OCI-LY7 (cell line): ENCODE measurements around the gene SCAF1. TPM values are rescaled to one million over a fixed set of nuclear protein-coding genes. Genes with fewer than 3 reads are reported as not detected.

Experiments used
- BruUV-seq: library from RNA; stranded (reverse); fragments of 400-500 nt; replicated peaks from 2 replicates; lab custom pipeline; 2021; lab: Mats Ljungman, UMichigan
- CTCF ChIA-PET: fragments of 300-600 bp; sonication (Branson Sonifier 250); formaldehyde crosslinking; loops from one replicate; lab custom pipeline; 2022; ENCODE audit warnings: antibody characterized with exemption; ENCODE audit not compliant: unreplicated experiment; lab: Charles Lee
- POLR2A ChIA-PET: fragments of 300-600 bp; sonication (Branson Sonifier 250); formaldehyde crosslinking; loops from one replicate; lab custom pipeline; 2022; ENCODE audit warnings: antibody characterized with exemption; lab: Charles Lee
- DNase-seq: peaks from one replicate; pipeline ENCODE4 v3.0.0-alpha.2; 2015; ENCODE audit warnings: low spot score
- H2AFZ ChIP-seq: fragments of 200-600 bp; sonication (generic), shearing (Covaris generic); 2 replicates; pipeline ENCODE4 v1.6.1; 2014; ENCODE audit warnings: mild to moderate bottlenecking, antibody characterized with exemption, low read length, moderate library complexity
- H3K27ac ChIP-seq: fragments of 200-600 bp; sonication (generic); 2 replicates; pipeline ENCODE4 v1.5.1; 2014; ENCODE audit warnings: mixed run types, low read depth, mild to moderate bottlenecking, moderate library complexity, low read length, inconsistent platforms; ENCODE audit not compliant: poor library complexity, severe bottlenecking
- H3K36me3 ChIP-seq: fragments of 200-600 bp; sonication (generic); 2 replicates; pipeline ENCODE4 v1.6.1; 2014; ENCODE audit warnings: mild to moderate bottlenecking, antibody characterized with exemption, low read length, moderate library complexity, mixed read lengths; ENCODE audit not compliant: insufficient read depth
- H3K4me1 ChIP-seq: fragments of 200-600 bp; sonication (generic); 2 replicates; pipeline ENCODE4 v1.5.1; 2014; ENCODE audit warnings: mild to moderate bottlenecking, low read length; ENCODE audit not compliant: insufficient read depth, poor library complexity, severe bottlenecking
- H3K4me2 ChIP-seq: fragments of 200-600 bp; sonication (generic); 2 replicates; pipeline ENCODE4 v1.6.1; 2014; ENCODE audit warnings: mild to moderate bottlenecking, low read length
- H3K4me3 ChIP-seq: fragments of 200-600 bp; sonication (generic); 2 replicates; pipeline ENCODE4 v1.5.1; 2014; ENCODE audit warnings: mild to moderate bottlenecking, low read depth, low read length; ENCODE audit not compliant: poor library complexity, severe bottlenecking
- H3K79me2 ChIP-seq: fragments of 200-600 bp; sonication (generic); 2 replicates; pipeline ENCODE4 v1.6.1; 2016; ENCODE audit warnings: low read depth, mild to moderate bottlenecking, low read length, moderate library complexity, mixed read lengths; ENCODE audit not compliant: insufficient read depth
- H3K9me2 ChIP-seq: fragments of 200-600 bp; sonication (generic); 2 replicates; pipeline ENCODE4 v1.6.1; 2016; ENCODE audit warnings: mild to moderate bottlenecking, low read length, mixed read lengths; ENCODE audit not compliant: insufficient read depth
- H3K9me3 ChIP-seq: fragments of 200-600 bp; sonication (generic); 2 replicates; pipeline ENCODE4 v1.6.1; 2014; ENCODE audit warnings: mild to moderate bottlenecking, mixed run types, low read length, mixed read lengths
- H4K20me1 ChIP-seq: fragments of 200-600 bp; sonication (generic); 2 replicates; pipeline ENCODE4 v1.6.1; 2014; ENCODE audit warnings: mild to moderate bottlenecking, antibody characterized with exemption, low read length, moderate library complexity, mixed read lengths; ENCODE audit not compliant: insufficient read depth
- EZH2phosphoT487 ChIP-seq: fragments of 200-600 bp; sonication (generic); IDR thresholded peaks from 2 replicates; pipeline ENCODE4 v1.6.1; 2018; ENCODE audit warnings: low read depth, borderline replicate concordance, mild to moderate bottlenecking, mixed run types, antibody characterized with exemption, low read length, moderate library complexity, mixed read lengths
- intact Hi-C: fragments of 100-400 bp; cut with micrococcal nuclease; formaldehyde crosslinking; loops from one replicate; pipeline ENCODE4 v1.10.0; 2022; ENCODE audit not compliant: unreplicated experiment
- total RNA-seq, 2 experiments: library from RNA; depleted of rRNA in 1 of 2; stranded (reverse); fragments of >200 nt in 1 of 2; shearing (Covaris generic) in 1 of 2; gene quantifications; 2 replicates each; pipeline ENCODE4 v1.2.3, GENCODE V29; 2014 to 2022
- TF ChIP-seq, protein P1 (sequence below): fragments of 200-600 bp; sonication (generic); conservative IDR thresholded peaks from 2 replicates; pipeline ENCODE4 v1.5.1; 2014; ENCODE audit warnings: mild to moderate bottlenecking, antibody characterized with exemption, low read length, moderate library complexity, mixed read lengths

SCAF1 gene
- total RNA-seq, 2 experiments from 2014 or later: 15.0 to 44.0 TPM

GRCh38 chr19:49651820-49652550 lies 10.0 kb downstream of the SCAF1 start:
- Histone ChIP-seq H3K9me3 (no peaks in the 10 kb centered on the region), H3K4me3 (no peak overlapping the region), H3K4me1 (no peaks in the 10 kb centered on the region), H3K79me2 (no peaks in the 10 kb centered on the region), H3K9me2 (no peaks in the 10 kb centered on the region), H4K20me1 (no peaks in the 10 kb centered on the region), H2AFZ (no peak overlapping the region), H3K4me2 (no peak overlapping the region), H3K27ac (no peak overlapping the region), H3K36me3 (peaks cover 81% of the 10 kb centered on the region)
- BruUV-seq: no TSS peak
- CTCF ChIA-PET: no interaction called here
- no peak for DNase-seq
- TF ChIP-seq, protein P1, sequence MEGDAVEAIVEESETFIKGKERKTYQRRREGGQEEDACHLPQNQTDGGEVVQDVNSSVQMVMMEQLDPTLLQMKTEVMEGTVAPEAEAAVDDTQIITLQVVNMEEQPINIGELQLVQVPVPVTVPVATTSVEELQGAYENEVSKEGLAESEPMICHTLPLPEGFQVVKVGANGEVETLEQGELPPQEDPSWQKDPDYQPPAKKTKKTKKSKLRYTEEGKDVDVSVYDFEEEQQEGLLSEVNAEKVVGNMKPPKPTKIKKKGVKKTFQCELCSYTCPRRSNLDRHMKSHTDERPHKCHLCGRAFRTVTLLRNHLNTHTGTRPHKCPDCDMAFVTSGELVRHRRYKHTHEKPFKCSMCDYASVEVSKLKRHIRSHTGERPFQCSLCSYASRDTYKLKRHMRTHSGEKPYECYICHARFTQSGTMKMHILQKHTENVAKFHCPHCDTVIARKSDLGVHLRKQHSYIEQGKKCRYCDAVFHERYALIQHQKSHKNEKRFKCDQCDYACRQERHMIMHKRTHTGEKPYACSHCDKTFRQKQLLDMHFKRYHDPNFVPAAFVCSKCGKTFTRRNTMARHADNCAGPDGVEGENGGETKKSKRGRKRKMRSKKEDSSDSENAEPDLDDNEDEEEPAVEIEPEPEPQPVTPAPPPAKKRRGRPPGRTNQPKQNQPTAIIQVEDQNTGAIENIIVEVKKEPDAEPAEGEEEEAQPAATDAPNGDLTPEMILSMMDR: no peak
- TF ChIP-seq EZH2phosphoT487: no peak
- intact Hi-C loops: no loop called here
- POLR2A ChIA-PET: no interaction called here

- Histone ChIP-seq H3K36me3 (peaks cover 78% of the 10 kb centered on the region), H3K4me3 (no peak overlapping the region), H3K9me3 (no peaks in the 10 kb centered on the region), H2AFZ (no peak overlapping the region), H4K20me1 (no peaks in the 10 kb centered on the region), H3K79me2 (no peaks in the 10 kb centered on the region), H3K4me1 (no peaks in the 10 kb centered on the region), H3K4me2 (no peak overlapping the region), H3K27ac (no peak overlapping the region), H3K9me2 (no peaks in the 10 kb centered on the region)
- no TSS peak for BruUV-seq
- intact Hi-C loops: no loop called here
- ChIA-PET CTCF (no interaction called here), POLR2A (no interaction called here)
- TF ChIP-seq EZH2phosphoT487: no peak
- TF ChIP-seq, protein P1: no peak
- no peak for DNase-seq
Measured at GRCh38 chr19:49652551-49653465, 10.8 kb downstream of the SCAF1 start.
